Thyroid gland (tissue), 4 donors: Measurements from ENCODE around the gene AK3. TPM values are rescaled to one million over a fixed set of nuclear protein-coding genes. Genes with fewer than 3 reads are reported as not detected.
A peak's percentile ranks its signal among the peaks of the same experiment; 100 is the strongest.

Experiments used
- DNase-seq, 2 donors: peaks; one replicate each; pipeline ENCODE4 v3.0.0-alpha.2; 2019
- H3K27ac ChIP-seq, 3 donors: fragments of 200-600 bp; sonication (generic); 1 replicate in 2 of 3; 2 replicates in 1 of 3; pipeline ENCODE4 v1.5.1; 2016 to 2019; ENCODE audit warnings: mild to moderate bottlenecking in 1 of 3, moderate library complexity in 1 of 3
- H3K27me3 ChIP-seq: fragments of 200-600 bp; sonication (generic); one replicate; pipeline ENCODE4 v1.5.1; 2019
- H3K36me3 ChIP-seq, 2 donors: fragments of 200-600 bp; sonication (generic); one replicate each; pipeline ENCODE4 v1.5.1; 2016 to 2019
- H3K4me1 ChIP-seq, 2 donors: fragments of 200-600 bp; sonication (generic); one replicate each; pipeline ENCODE4 v1.5.1; 2017 to 2019
- H3K4me3 ChIP-seq, 3 donors: fragments of 200-600 bp; sonication (generic); replicated peaks in 1 of 3; 1 replicate in 2 of 3; 2 replicates in 1 of 3; pipeline ENCODE4 v1.5.1; 2016; ENCODE audit warnings: mild to moderate bottlenecking in 1 of 3
- H3K9me3 ChIP-seq: fragments of 200-600 bp; sonication (generic); one replicate; pipeline ENCODE4 v1.5.1; 2017
- CTCF ChIP-seq, 6 experiments: fragments of 200-600 bp in 3 of 6; fragments of 450-650 bp in 3 of 6; sonication (generic) in 3 of 6; IDR thresholded peaks; one replicate each; pipeline ENCODE4 v1.5.1; 2016 to 2019; ENCODE audit warnings: antibody characterized with exemption in 6 of 6, mild to moderate bottlenecking in 2 of 6, inconsistent platforms in 1 of 6, moderate library complexity in 1 of 6
- POLR2A ChIP-seq, 2 donors: fragments of 450-650 bp; IDR thresholded peaks; one replicate each; pipeline ENCODE4 v1.6.1; 2017; ENCODE audit warnings: antibody characterized with exemption in 2 of 2, mild to moderate bottlenecking in 2 of 2, moderate library complexity in 1 of 2
- WGBS, 2 donors: methylation state at CpG; one replicate each; pipeline ENCODE4 v1.1.5; 2017; 5-methylcytosine and 5-hydroxymethylcytosine counted together
- intact Hi-C: fragments of 100-400 bp; cut with DNase I; formaldehyde crosslinking; loops from one replicate; pipeline ENCODE4 v1.15.1; 2023
- total RNA-seq, 4 donors: library from RNA; depleted of rRNA; stranded (reverse); fragments of >200 nt; gene quantifications; one replicate each; pipeline ENCODE4 v1.2.3, GENCODE V29; 2016

AK3 gene
- total RNA-seq, 4 donors from 2014 or later: 90.1 to 101 (median 92.7) TPM

DNA sequence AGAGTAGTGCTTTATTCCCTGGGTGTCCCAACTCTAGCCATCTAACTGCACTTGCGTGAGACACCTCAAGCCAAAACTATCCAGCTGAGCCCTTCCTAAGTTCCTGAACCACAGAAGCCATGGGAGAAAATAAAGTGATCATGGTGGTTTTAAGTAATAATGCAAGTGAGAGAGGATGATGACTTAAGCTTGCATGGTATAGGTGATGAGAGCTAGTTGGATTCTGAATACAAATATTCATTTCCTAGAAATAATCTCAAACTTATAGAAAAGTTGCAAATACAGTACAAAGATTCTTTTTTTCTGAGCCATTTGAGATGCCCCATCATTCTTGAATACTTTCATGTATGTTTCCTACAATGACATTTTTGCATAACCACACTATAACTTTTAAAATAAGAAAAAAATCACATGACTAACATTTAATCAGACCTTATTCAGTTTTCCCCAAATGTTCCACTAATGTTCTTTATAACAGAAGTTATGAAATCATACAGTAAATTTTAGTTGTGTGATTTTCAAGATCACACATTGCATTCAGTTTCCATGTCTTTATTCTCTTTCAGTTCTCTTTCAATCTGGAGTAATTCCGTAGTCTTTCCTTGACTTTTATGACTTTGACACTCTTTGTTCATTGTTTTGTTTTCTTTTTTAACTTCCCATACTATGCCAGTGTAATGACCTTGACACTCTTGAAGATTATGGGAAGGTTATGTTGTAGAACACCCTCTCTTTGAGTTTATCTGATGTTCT, 5.5 kb upstream of the AK3 start:
- WGBS, 2 donors: 90 to 91% methylated on average over 2 of the region's 2 CpGs
- Histone ChIP-seq H3K4me3 (no peak overlapping the region), H3K4me1 (peaks cover 0 to 5% of the 10 kb centered on the region in 2 donors), H3K36me3 (no peaks in the 10 kb centered on the region), H3K9me3 (no peaks in the 10 kb centered on the region), H3K27ac (no peak overlapping the region), H3K27me3 (no peaks in the 10 kb centered on the region)
- intact Hi-C loops: no loop called here
- DNase-seq: no peak
- TF ChIP-seq POLR2A (IDR thresholded peaks at IDR 0.05) (no peak), CTCF (IDR thresholded peaks at IDR 0.05) (no peak)

DNA sequence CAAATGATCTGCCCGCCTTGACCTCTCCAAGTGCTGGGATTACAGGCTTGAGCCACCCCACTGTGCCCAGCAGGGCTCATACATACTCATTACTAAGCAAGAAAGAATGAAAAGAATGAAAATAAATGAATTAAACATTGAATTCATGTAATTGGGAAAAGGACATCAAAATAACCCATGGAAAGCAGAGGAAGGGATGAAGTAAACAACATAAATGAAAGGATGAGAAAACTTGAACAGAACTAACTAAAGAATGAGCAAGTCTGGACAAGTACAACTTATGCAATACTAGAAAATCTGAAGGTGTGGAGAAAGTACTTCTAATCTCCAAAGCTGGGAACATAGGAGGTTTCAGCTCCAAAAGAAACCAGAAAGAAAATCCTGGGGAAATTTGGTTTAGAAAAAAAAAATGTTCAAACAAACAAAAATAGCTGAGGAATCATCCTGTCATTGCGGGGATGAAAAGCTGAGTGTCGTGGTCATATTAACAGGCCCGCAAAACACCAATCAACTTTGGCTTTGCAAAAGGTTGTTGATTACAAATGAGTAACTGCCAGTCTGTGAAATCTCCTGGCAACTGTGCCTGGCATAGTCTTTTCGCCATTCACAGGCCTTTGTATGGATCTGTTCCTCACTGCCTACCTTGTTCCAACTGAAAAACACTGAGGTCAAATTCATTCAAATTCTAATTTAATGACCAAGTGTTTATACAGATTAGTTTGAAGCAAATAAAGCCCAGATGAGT, 2.3 kb upstream of the AK3 start:
- H3K4me3 ChIP-seq: no peak overlapping the region
- H3K9me3 ChIP-seq: no peaks in the 10 kb centered on the region
- H3K4me1 ChIP-seq: peaks cover 7 to 18% of the 10 kb centered on the region in 2 donors
- TF ChIP-seq POLR2A (IDR thresholded peaks at IDR 0.05) (no peak), CTCF (IDR thresholded peaks at IDR 0.05) (no peak)
- no peaks in the 10 kb centered on the region for H3K27me3 ChIP-seq
- no peak for DNase-seq
- no peaks in the 10 kb centered on the region for H3K36me3 ChIP-seq
- WGBS, 2 donors: 79 to 88% methylated on average over 5 of the region's 5 CpGs
- intact Hi-C loops: no loop called here
- H3K27ac ChIP-seq: no peak overlapping the region

GRCh38 chr9:4742246-4742645, 1.2 kb upstream of the AK3 start:
- WGBS, 2 donors: 46 to 60% methylated on average over 3 of the region's 3 CpGs
- Histone ChIP-seq H3K27me3 (no peaks in the 10 kb centered on the region), H3K4me1 (peaks cover 7 to 18% of the 10 kb centered on the region in 2 donors), H3K4me3 (peak overlapping the region in 1 of 3 donors; percentile 83), H3K9me3 (no peaks in the 10 kb centered on the region), H3K27ac (peak overlapping the region; percentile 80 to 96 (median 85)), H3K36me3 (no peaks in the 10 kb centered on the region)
- intact Hi-C loops: no loop called here
- no peak for DNase-seq
- TF ChIP-seq POLR2A (IDR thresholded peaks at IDR 0.05) (no peak), CTCF (IDR thresholded peaks at IDR 0.05) (no peak)

DNA sequence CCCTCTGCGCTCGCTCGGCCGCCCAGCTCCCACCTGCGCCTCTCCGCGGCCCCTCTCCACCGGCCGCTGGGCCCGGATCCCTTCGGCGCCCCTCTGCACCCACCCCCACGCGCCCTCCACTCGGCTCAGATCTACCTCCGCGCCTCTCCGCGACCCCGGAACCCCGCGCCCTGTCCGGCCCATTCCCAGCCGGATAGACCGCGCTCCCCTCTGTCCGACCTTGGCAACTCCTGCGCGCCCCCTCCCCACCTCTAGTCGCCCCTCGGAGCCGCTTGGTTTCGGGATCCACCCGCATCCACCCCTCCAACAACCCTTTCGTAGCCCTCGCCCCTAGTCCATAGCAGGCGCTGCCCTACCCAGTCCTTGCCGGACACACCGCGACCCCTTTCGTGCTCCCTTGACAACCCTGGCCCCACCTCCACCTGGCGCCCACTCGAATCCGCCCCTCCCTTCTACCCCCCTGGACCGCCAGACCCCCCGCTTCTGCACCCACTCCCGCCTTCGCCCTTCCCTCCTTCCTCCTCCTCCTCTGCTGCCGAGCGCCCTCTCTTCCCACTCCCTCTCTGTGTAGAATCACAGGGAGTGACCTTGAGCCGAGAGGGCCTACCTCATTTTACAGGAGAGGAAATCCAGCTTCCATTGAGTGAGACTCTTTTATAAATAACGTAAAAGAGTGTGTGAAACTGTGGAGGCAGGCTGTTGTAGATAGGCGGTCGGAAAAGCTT, 525 bp upstream of the AK3 start:
- Histone ChIP-seq H3K36me3 (no peaks in the 10 kb centered on the region), H3K27me3 (no peaks in the 10 kb centered on the region), H3K9me3 (no peaks in the 10 kb centered on the region), H3K27ac (peak overlapping the region; percentile 80 to 96 (median 85)), H3K4me3 (peak overlapping the region; percentile 41 to 83 (median 77)), H3K4me1 (peaks cover 7 to 18% of the 10 kb centered on the region in 2 donors)
- DNase-seq: peak; percentile 45 to 54
- WGBS, 2 donors: 2 to 4% methylated on average over 31 to 40 of the region's 54 CpGs
- intact Hi-C loops: no loop called here
- no peak for TF ChIP-seq CTCF (IDR thresholded peaks at IDR 0.05)
- peak in 1 of 2 donors; percentile 35 for TF ChIP-seq POLR2A (IDR thresholded peaks at IDR 0.05)
